OCI-LY1 (cell line): ENCODE results near the gene FTO.

ENCODE experiments used
- H2AFZ ChIP-seq: fragments of 200-600 bp; sonication (generic), shearing (Covaris generic); 2 replicates; pipeline ENCODE4 v1.6.0; 2014; ENCODE audit warnings: antibody characterized with exemption, mild to moderate bottlenecking, low read length
- H3F3A ChIP-seq: fragments of 200-600 bp; sonication (generic), shearing (Covaris generic); 2 replicates; pipeline ENCODE4 v1.6.0; 2014; ENCODE audit warnings: mild to moderate bottlenecking, antibody characterized with exemption, low read length, moderate library complexity; ENCODE audit not compliant: insufficient read depth
- H3K27ac ChIP-seq: fragments of 200-600 bp; sonication (generic); 2 replicates; pipeline ENCODE4 v1.5.1; 2014; ENCODE audit warnings: low read length, mixed run types, mild to moderate bottlenecking, low read depth; ENCODE audit not compliant: poor library complexity, severe bottlenecking
- H3K27me3 ChIP-seq: fragments of 200-600 bp; sonication (generic); 2 replicates; pipeline ENCODE4 v1.6.0; 2014; ENCODE audit warnings: antibody characterized with exemption, mild to moderate bottlenecking, low read length, moderate library complexity; ENCODE audit not compliant: insufficient read depth
- H3K36me3 ChIP-seq: fragments of 200-600 bp; sonication (generic); 2 replicates; pipeline ENCODE4 v1.6.1; 2014; ENCODE audit warnings: mild to moderate bottlenecking, antibody characterized with exemption, low read length, moderate library complexity, mixed read lengths; ENCODE audit not compliant: insufficient read depth
- H3K4me1 ChIP-seq: fragments of 200-600 bp; sonication (generic); 2 replicates; pipeline ENCODE4 v1.5.1; 2014; ENCODE audit warnings: mild to moderate bottlenecking, low read length, moderate library complexity; ENCODE audit not compliant: insufficient read depth, severe bottlenecking
- H3K4me2 ChIP-seq: fragments of 200-600 bp; sonication (generic), shearing (Covaris generic); 2 replicates; pipeline ENCODE4 v1.6.1; 2014; ENCODE audit warnings: low read length
- H3K4me3 ChIP-seq: fragments of 200-600 bp; sonication (generic); 2 replicates; pipeline ENCODE4 v1.5.1; 2014; ENCODE audit warnings: low read length, low read depth, mild to moderate bottlenecking, mixed read lengths; ENCODE audit not compliant: poor library complexity, severe bottlenecking
- H3K79me2 ChIP-seq: fragments of 200-600 bp; shearing (Covaris generic); 2 replicates; pipeline ENCODE4 v1.6.1; 2016; ENCODE audit warnings: mixed run types, low read length, mixed read lengths; ENCODE audit not compliant: insufficient read depth
- H3K9ac ChIP-seq: fragments of 200-600 bp; sonication (generic), shearing (Covaris generic); 2 replicates; pipeline ENCODE4 v1.6.1; 2014; ENCODE audit warnings: mild to moderate bottlenecking, low read length, mixed read lengths
- H3K9me2 ChIP-seq: fragments of 200-600 bp; sonication (generic), shearing (Covaris generic); 2 replicates; pipeline ENCODE4 v1.6.1; 2014; ENCODE audit warnings: low read depth, mild to moderate bottlenecking, low read length, mixed read lengths
- H3K9me3 ChIP-seq: fragments of 200-600 bp; shearing (Covaris generic); 2 replicates; pipeline ENCODE4 v1.6.1; 2014; ENCODE audit warnings: low read length, mixed read lengths
- H4K20me1 ChIP-seq: fragments of 200-600 bp; sonication (generic), shearing (Covaris generic); 2 replicates; pipeline ENCODE4 v1.6.0; 2016; ENCODE audit warnings: mild to moderate bottlenecking, low read length; ENCODE audit not compliant: insufficient read depth
- CTCF ChIP-seq: fragments of 200-600 bp; sonication (generic), shearing (Covaris generic); IDR thresholded peaks from 2 replicates; pipeline ENCODE4 v1.5.1; 2017; ENCODE audit warnings: mild to moderate bottlenecking, antibody characterized with exemption, low read length, moderate library complexity, mixed read lengths
- EZH2 ChIP-seq: fragments of 200-600 bp; sonication (generic), shearing (Covaris generic); IDR thresholded peaks from 2 replicates; pipeline ENCODE4 v1.8.0; 2017; ENCODE audit warnings: borderline replicate concordance, mixed run types, mild to moderate bottlenecking, antibody characterized with exemption, low read length, moderate library complexity, mixed read lengths

Gene FTO

GRCh38 chr16:54000361-54000760 lies 296.4 kb downstream of the FTO start:
- TF ChIP-seq EZH2: no peak
- no peak for TF ChIP-seq CTCF
- Histone ChIP-seq H3K36me3 (no peaks in the 10 kb centered on the region), H3K4me2 (no peak overlapping the region), H3K4me3 (no peak overlapping the region), H3K27ac (no peak overlapping the region), H3K9me2 (no peaks in the 10 kb centered on the region), H4K20me1 (no peaks in the 10 kb centered on the region), H3F3A (no peaks in the 10 kb centered on the region), H2AFZ (no peak overlapping the region), H3K27me3 (no peaks in the 10 kb centered on the region), H3K79me2 (no peaks in the 10 kb centered on the region), H3K4me1 (no peaks in the 10 kb centered on the region), H3K9me3 (no peaks in the 10 kb centered on the region), H3K9ac (no peak overlapping the region)

DNA sequence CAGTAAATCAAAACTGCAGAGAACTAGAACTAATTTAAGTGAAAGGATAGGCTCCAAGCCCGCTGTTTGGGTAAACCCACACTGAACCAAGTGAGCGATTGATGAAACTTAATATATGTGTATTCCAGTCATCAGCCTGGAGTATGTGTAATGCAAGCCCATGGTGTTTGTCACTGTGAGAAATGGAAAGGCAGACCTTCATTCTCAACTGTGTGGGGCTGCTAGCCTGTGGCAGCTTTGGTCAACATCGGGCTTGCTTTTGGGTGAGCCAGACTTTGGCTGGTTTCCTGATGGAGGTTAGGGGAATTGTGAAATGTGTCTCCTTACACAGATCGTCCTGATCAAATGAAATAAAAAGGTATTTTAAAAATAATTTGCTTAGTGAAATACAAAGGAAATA lies 302.7 kb downstream of the FTO start:
- no peak overlapping the region for H3K4me3 ChIP-seq
- no peak overlapping the region for H3K4me2 ChIP-seq
- H3K9me3 ChIP-seq: no peaks in the 10 kb centered on the region
- no peak overlapping the region for H3K9ac ChIP-seq
- H3K9me2 ChIP-seq: no peaks in the 10 kb centered on the region
- H3K27me3 ChIP-seq: no peaks in the 10 kb centered on the region
- H3K36me3 ChIP-seq: no peaks in the 10 kb centered on the region
- no peaks in the 10 kb centered on the region for H3F3A ChIP-seq
- no peaks in the 10 kb centered on the region for H3K79me2 ChIP-seq
- H2AFZ ChIP-seq: no peak overlapping the region
- H4K20me1 ChIP-seq: no peaks in the 10 kb centered on the region
- TF ChIP-seq CTCF: no peak
- no peak for TF ChIP-seq EZH2
- H3K27ac ChIP-seq: no peak overlapping the region
- no peaks in the 10 kb centered on the region for H3K4me1 ChIP-seq

- Histone ChIP-seq H3K36me3 (no peaks in the 10 kb centered on the region), H3K9me3 (no peaks in the 10 kb centered on the region), H4K20me1 (no peaks in the 10 kb centered on the region), H2AFZ (no peak overlapping the region), H3F3A (no peaks in the 10 kb centered on the region), H3K4me1 (no peaks in the 10 kb centered on the region), H3K27me3 (no peaks in the 10 kb centered on the region), H3K79me2 (no peaks in the 10 kb centered on the region), H3K9ac (no peak overlapping the region), H3K27ac (no peak overlapping the region), H3K4me2 (no peak overlapping the region), H3K9me2 (no peaks in the 10 kb centered on the region), H3K4me3 (no peak overlapping the region)
- TF ChIP-seq EZH2: no peak
- TF ChIP-seq CTCF: no peak
These were observed 303.5 kb downstream of the FTO start for GRCh38 chr16:54007504-54007903.
